ENCODE data around the gene GSTM5. TPM values are rescaled to one million over a fixed set of nuclear protein-coding genes. Genes with fewer than 3 reads are reported as not detected.

Gene GSTM5
- total and polyA plus RNA-seq, 2 of the 8 experiments (the other 6 are each of a cell fraction or from before 2014, with no cell fraction given) = 0.24 to 0.89 TPM

- POLR2A ChIA-PET (ENCODE audit: partially characterized antibody) = interaction anchor here (0.9 kb wide), 1 partner anchor 216 kb away, joined by 3 read pairs; the partner anchor contains the start of gene GNAI3
- Histone ChIP-seq H3K27me3 (replicated peaks in 1 of 4; ENCODE audit: control insufficient read depth in 3 of 4, extremely low read depth in 1 of 4, insufficient read depth in 3 of 4, low read length in 3 of 4) (no peaks in the 10 kb centered on the region), H3K23ac (ENCODE audit: insufficient read length) (no peak within 1 kb of the TSS), H2BK120ac (replicated peaks; ENCODE audit: low read depth, low read length) (no peak within 1 kb of the TSS), H4K5ac (ENCODE audit: insufficient read length, low read depth, low read length) (no peak within 1 kb of the TSS), H3K4me1 (replicated peaks in 1 of 4; ENCODE audit: control insufficient read depth in 3 of 4, insufficient read depth in 4 of 4, low read length in 3 of 4) (no peaks in the 10 kb centered on the region; a peak in 1 of 7 replicates), H2BK20ac (ENCODE audit: low read length) (no peak within 1 kb of the TSS), H4K20me1 (replicated peaks in 1 of 2; ENCODE audit: control insufficient read depth in 1 of 2, insufficient read depth in 2 of 2, low read length in 2 of 2) (no peaks in the 10 kb centered on the region), H4K8ac (ENCODE audit: extremely low read depth, insufficient read depth, low read length) (peak within 1 kb of the TSS; percentile 4; the same call in 1 of the 2 replicates), H3K36me3 (ENCODE audit: control insufficient read depth in 2 of 4, insufficient read depth in 4 of 4, low read length in 3 of 4) (no peaks in the 10 kb centered on the region), H2BK12ac (ENCODE audit: low read depth, low read length) (no peak within 1 kb of the TSS), H2AK5ac (ENCODE audit: low read depth, low read length) (no peak within 1 kb of the TSS), H2BK15ac (ENCODE audit: low read length) (no peak within 1 kb of the TSS), H3K56ac (replicated peaks; ENCODE audit: insufficient read length, low read depth, low read length) (no peak within 1 kb of the TSS), H3K14ac (ENCODE audit: insufficient read length) (no peak within 1 kb of the TSS), H2AFZ (ENCODE audit: low read length) (no peak within 1 kb of the TSS), H3K4me2 (ENCODE audit: insufficient read depth in 1 of 2, low read depth in 2 of 2, low read length in 2 of 2) (no peak within 1 kb of the TSS), H3K23me2 (ENCODE audit: low read depth, low read length) (no peaks in the 10 kb centered on the region), H3K27ac (ENCODE audit: low read depth, low read length) (no peak within 1 kb of the TSS), H3K79me2 (ENCODE audit: control insufficient read depth in 1 of 2, insufficient read depth in 2 of 2, low read length in 2 of 2) (no peaks in the 10 kb centered on the region), H4K91ac (replicated peaks; ENCODE audit: insufficient read length, low read length) (no peak within 1 kb of the TSS), H2BK5ac (ENCODE audit: low read depth, low read length) (no peak within 1 kb of the TSS), H3K79me1 (ENCODE audit: low read depth, low read length) (no peaks in the 10 kb centered on the region), H3K18ac (ENCODE audit: extremely low read depth, low read length) (no peak within 1 kb of the TSS), H3K9me3 (ENCODE audit: insufficient read depth in 2 of 2, low read depth in 1 of 2, low read length in 1 of 2) (no peaks in the 10 kb centered on the region), H3K4ac (replicated peaks; ENCODE audit: insufficient read length, low read depth, low read length) (no peak within 1 kb of the TSS), H3K9ac (replicated peaks in 1 of 4; ENCODE audit: extremely low read depth in 1 of 4, low read depth in 3 of 4, low read length in 3 of 4) (no peak within 1 kb of the TSS), H3K4me3 (ENCODE audit: extremely low read depth in 1 of 4, insufficient read depth in 2 of 4, low read depth in 3 of 4, low read length in 4 of 4) (no peak within 1 kb of the TSS)
- FAIRE-seq (no peak), DNase-seq (ENCODE audit: low read depth in 1 of 2, low spot score in 2 of 2) (no peak)
- CTCF ChIA-PET (ENCODE audit: partially characterized antibody) = interaction anchor here (0.8 to 5.1 kb wide), 6 partner anchors 11 to 218 kb away, joined by 3 to 43 read pairs (median 4); no protein-coding TSS in a partner anchor
- WGBS, 2 experiments (ENCODE audit: extremely low coverage in 1 of 2, insufficient coverage in 1 of 2, insufficient read length in 1 of 2, insufficient replicate concordance in 2 of 2, low coverage in 1 of 2, low lambda C conversion rate in 2 of 2, missing lambda C conversion rate in 1 of 2) = 95% methylated on average over 10 of the region's 11 CpGs; no CpG with 5 or more reads in 1 of the 2 experiments
- TF ChIP-seq TAF7 (optimal IDR thresholded peaks at IDR 0.05; ENCODE audit: borderline replicate concordance, low read depth, low read length) = no peak
- TF ChIP-seq JUND (IDR thresholded peaks at IDR 0.05; ENCODE audit: low read length) = no peak
- no peak for TF ChIP-seq TCF12 (IDR thresholded peaks at IDR 0.05; ENCODE audit: low read depth, low read length)
- TF ChIP-seq GABPA (IDR thresholded peaks at IDR 0.05; ENCODE audit: borderline replicate concordance, insufficient read depth, low read length) = no peak
- TF ChIP-seq KDM5A (IDR thresholded peaks at IDR 0.05; ENCODE audit: low read length) = no peak
- TF ChIP-seq FOSL1 (IDR thresholded peaks at IDR 0.05; ENCODE audit: insufficient read depth, low read depth, low read length) = no peak
- TF ChIP-seq ATF2 (IDR thresholded peaks at IDR 0.05; ENCODE audit: low read length) = no peak
- TF ChIP-seq GTF2F1 (IDR thresholded peaks at IDR 0.05; ENCODE audit: borderline replicate concordance, low read depth, low read length) = no peak
- TF ChIP-seq HDAC6 (IDR thresholded peaks at IDR 0.05; ENCODE audit: low read depth, low read length) = no peak
- no peak for TF ChIP-seq RXRA (IDR thresholded peaks at IDR 0.05; ENCODE audit: insufficient read depth, low read depth, low read length)
- TF ChIP-seq SP4 (IDR thresholded peaks at IDR 0.05; ENCODE audit: low read length) = no peak
These were observed 51.8 kb downstream of the GSTM5 start, which contains the start of gene EPS8L3 for GRCh38 chr1:109763646-109764415. TSS of gene EPS8L3 (minus strand) at chr1:109763923. CDS start at chr1:109761749, 2,174 bp downstream.

All from H1 (cell line).